ENCODE data around the gene POFUT1. TPM values are rescaled to one million over a fixed set of nuclear protein-coding genes. Genes with fewer than 3 reads are reported as not detected.
"Not testable (repeated sequence)": the region's sequence is repeated elsewhere in the genome, so short reads cannot be mapped to it uniquely, and the experiment has no call there.

POFUT1 gene
- polyA plus RNA-seq, 2 donors = 5.2 to 7.8 TPM

DNA sequence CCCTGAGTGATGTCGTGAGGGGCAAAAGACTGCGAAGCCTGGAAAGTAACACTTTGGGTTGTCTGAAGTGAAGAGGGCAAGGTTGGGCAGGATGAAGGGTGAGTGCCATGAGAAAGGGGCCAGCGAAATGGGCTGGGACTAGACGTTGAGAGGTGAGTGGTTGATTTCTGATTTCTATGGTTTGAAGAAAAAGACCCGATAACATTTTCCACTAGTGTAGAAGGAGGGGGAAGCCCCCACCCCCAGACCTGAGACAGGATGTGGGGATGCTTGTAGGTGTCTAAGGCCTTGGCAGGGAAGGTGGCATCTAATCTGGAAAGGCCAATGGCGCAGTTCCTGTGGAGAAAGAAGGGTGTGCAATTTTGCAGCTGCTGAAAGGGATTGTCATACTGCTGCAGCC, 44.5 kb downstream of the POFUT1 start:
- no peaks in the 10 kb centered on the region for H3K36me3 ChIP-seq (ENCODE audit: control insufficient read depth in 2 of 2, insufficient read depth in 2 of 2, low read length in 1 of 2)
- no peak overlapping the region for H3K4me3 ChIP-seq (ENCODE audit: low read depth in 1 of 2, low read length in 2 of 2)
- H3K27me3 ChIP-seq (ENCODE audit: control insufficient read depth in 1 of 2, insufficient read depth in 2 of 2, low read length in 2 of 2) = no peaks in the 10 kb centered on the region
- H3K4me1 ChIP-seq (ENCODE audit: control insufficient read depth in 2 of 2, insufficient read depth in 2 of 2, low read length in 1 of 2) = no peaks in the 10 kb centered on the region
- no peak overlapping the region for H3K27ac ChIP-seq (ENCODE audit: low read depth in 2 of 2, low read length in 1 of 2)
- no peaks in the 10 kb centered on the region for H3K9me3 ChIP-seq (ENCODE audit: control insufficient read depth in 2 of 2, insufficient read depth in 1 of 2, low read depth in 1 of 2, low read length in 1 of 2)
- 85% methylated on average over 6 of the region's 6 CpGs for WGBS, 2 donors

- H3K27me3 ChIP-seq (ENCODE audit: control insufficient read depth in 1 of 2, insufficient read depth in 2 of 2, low read length in 2 of 2); H3K27ac ChIP-seq (ENCODE audit: low read depth in 2 of 2, low read length in 1 of 2); H3K4me1 ChIP-seq (ENCODE audit: control insufficient read depth in 2 of 2, insufficient read depth in 2 of 2, low read length in 1 of 2); H3K9me3 ChIP-seq (ENCODE audit: control insufficient read depth in 2 of 2, insufficient read depth in 1 of 2, low read depth in 1 of 2, low read length in 1 of 2); H3K36me3 ChIP-seq (ENCODE audit: control insufficient read depth in 2 of 2, insufficient read depth in 2 of 2, low read length in 1 of 2); H3K4me3 ChIP-seq (ENCODE audit: low read depth in 1 of 2, low read length in 2 of 2): not testable (repeated sequence)
- WGBS, 2 donors = 89 to 93% methylated on average over 10 of the region's 10 CpGs
Observed at GRCh38 chr20:32260973-32261372, 53.3 kb downstream of the POFUT1 start.

GRCh38 chr20:32261644-32262043, 54.0 kb downstream of the POFUT1 start:
- 86 to 88% methylated on average over 2 of the region's 2 CpGs for WGBS, 2 donors
- Histone ChIP-seq H3K27me3 (ENCODE audit: control insufficient read depth in 1 of 2, insufficient read depth in 2 of 2, low read length in 2 of 2) (no peaks in the 10 kb centered on the region), H3K36me3 (ENCODE audit: control insufficient read depth in 2 of 2, insufficient read depth in 2 of 2, low read length in 1 of 2) (no peaks in the 10 kb centered on the region), H3K4me1 (ENCODE audit: control insufficient read depth in 2 of 2, insufficient read depth in 2 of 2, low read length in 1 of 2) (no peaks in the 10 kb centered on the region), H3K9me3 (ENCODE audit: control insufficient read depth in 2 of 2, insufficient read depth in 1 of 2, low read depth in 1 of 2, low read length in 1 of 2) (no peaks in the 10 kb centered on the region), H3K27ac (ENCODE audit: low read depth in 2 of 2, low read length in 1 of 2) (no peak overlapping the region), H3K4me3 (ENCODE audit: low read depth in 1 of 2, low read length in 2 of 2) (no peak overlapping the region)

DNA sequence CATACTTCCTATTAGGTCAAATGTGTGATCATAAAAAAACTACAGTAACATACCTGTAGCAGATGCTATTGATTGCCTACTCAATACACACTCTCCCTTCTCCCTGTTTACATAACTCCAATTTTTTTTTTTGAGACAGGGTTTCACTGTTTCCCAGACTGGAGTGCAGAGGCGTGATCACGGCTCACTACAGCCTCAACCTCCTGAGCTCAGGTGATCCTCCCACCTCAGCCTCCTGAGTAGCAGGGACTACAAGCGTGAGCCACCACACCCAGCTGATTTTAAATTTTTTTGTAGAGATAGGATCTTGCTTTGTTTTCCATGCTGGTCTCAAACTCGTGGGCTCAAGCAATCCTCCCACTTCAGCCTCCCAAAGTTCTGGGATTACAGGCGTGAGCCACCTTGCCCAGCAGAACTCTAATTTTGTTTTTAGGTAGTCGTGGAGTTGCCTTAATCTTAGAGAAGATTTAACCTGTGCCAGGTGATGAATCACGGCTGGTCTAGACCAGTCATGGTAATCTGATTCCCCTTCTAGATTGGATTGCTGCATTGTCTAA, 55.8 kb downstream of the POFUT1 start:
- H3K27ac ChIP-seq (ENCODE audit: low read depth in 2 of 2, low read length in 1 of 2) = no peak overlapping the region
- no peaks in the 10 kb centered on the region for H3K4me1 ChIP-seq (ENCODE audit: control insufficient read depth in 2 of 2, insufficient read depth in 2 of 2, low read length in 1 of 2)
- no peaks in the 10 kb centered on the region for H3K9me3 ChIP-seq (ENCODE audit: control insufficient read depth in 2 of 2, insufficient read depth in 1 of 2, low read depth in 1 of 2, low read length in 1 of 2)
- 67 to 69% methylated on average over 7 of the region's 7 CpGs for WGBS, 2 donors
- no peaks in the 10 kb centered on the region for H3K27me3 ChIP-seq (ENCODE audit: control insufficient read depth in 1 of 2, insufficient read depth in 2 of 2, low read length in 2 of 2)
- H3K36me3 ChIP-seq (ENCODE audit: control insufficient read depth in 2 of 2, insufficient read depth in 2 of 2, low read length in 1 of 2) = no peaks in the 10 kb centered on the region
- H3K4me3 ChIP-seq (ENCODE audit: low read depth in 1 of 2, low read length in 2 of 2) = no peak overlapping the region

DNA sequence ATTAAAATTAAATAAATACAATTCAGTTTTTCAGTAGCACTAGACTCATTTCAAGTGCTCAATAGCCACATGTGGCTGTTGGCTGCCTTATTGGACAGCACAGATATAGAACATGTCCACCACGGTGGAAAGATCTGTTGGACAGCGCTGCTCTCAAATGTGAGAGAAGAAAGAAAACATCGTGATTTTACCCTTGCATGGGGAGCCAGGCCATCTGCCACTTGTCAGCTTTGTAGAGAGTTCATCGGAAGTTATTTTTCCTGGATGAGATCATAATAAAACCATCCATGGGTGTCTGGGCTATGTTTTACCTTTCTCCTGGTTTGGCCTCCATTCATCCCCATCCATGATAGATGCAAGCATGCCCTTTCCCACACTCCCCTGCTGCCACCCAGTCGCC, 63.9 kb downstream of the POFUT1 start:
- WGBS, 2 donors = 70 to 88% methylated on average over 5 of the region's 5 CpGs
- no peak overlapping the region for H3K4me3 ChIP-seq (ENCODE audit: low read depth in 1 of 2, low read length in 2 of 2)
- H3K27ac ChIP-seq (ENCODE audit: low read depth in 2 of 2, low read length in 1 of 2) = no peak overlapping the region
- H3K36me3 ChIP-seq (ENCODE audit: control insufficient read depth in 2 of 2, insufficient read depth in 2 of 2, low read length in 1 of 2) = no peaks in the 10 kb centered on the region
- no peaks in the 10 kb centered on the region for H3K4me1 ChIP-seq (ENCODE audit: control insufficient read depth in 2 of 2, insufficient read depth in 2 of 2, low read length in 1 of 2)
- no peaks in the 10 kb centered on the region for H3K27me3 ChIP-seq (ENCODE audit: control insufficient read depth in 1 of 2, insufficient read depth in 2 of 2, low read length in 2 of 2)
- no peaks in the 10 kb centered on the region for H3K9me3 ChIP-seq (ENCODE audit: control insufficient read depth in 2 of 2, insufficient read depth in 1 of 2, low read depth in 1 of 2, low read length in 1 of 2)

GRCh38 chr20:32274359-32274758, 66.7 kb downstream of the POFUT1 start:
- H3K36me3 ChIP-seq (ENCODE audit: control insufficient read depth in 2 of 2, insufficient read depth in 2 of 2, low read length in 1 of 2) = no peaks in the 10 kb centered on the region
- H3K27ac ChIP-seq (ENCODE audit: low read depth in 2 of 2, low read length in 1 of 2) = no peak overlapping the region
- H3K27me3 ChIP-seq (ENCODE audit: control insufficient read depth in 1 of 2, insufficient read depth in 2 of 2, low read length in 2 of 2) = no peaks in the 10 kb centered on the region
- H3K4me3 ChIP-seq (ENCODE audit: low read depth in 1 of 2, low read length in 2 of 2) = no peak overlapping the region
- 86 to 90% methylated on average over 3 of the region's 3 CpGs for WGBS, 2 donors
- H3K4me1 ChIP-seq (ENCODE audit: control insufficient read depth in 2 of 2, insufficient read depth in 2 of 2, low read length in 1 of 2) = peaks cover 0 to 7% of the 10 kb centered on the region in 2 donors
- no peaks in the 10 kb centered on the region for H3K9me3 ChIP-seq (ENCODE audit: control insufficient read depth in 2 of 2, insufficient read depth in 1 of 2, low read depth in 1 of 2, low read length in 1 of 2)

DNA sequence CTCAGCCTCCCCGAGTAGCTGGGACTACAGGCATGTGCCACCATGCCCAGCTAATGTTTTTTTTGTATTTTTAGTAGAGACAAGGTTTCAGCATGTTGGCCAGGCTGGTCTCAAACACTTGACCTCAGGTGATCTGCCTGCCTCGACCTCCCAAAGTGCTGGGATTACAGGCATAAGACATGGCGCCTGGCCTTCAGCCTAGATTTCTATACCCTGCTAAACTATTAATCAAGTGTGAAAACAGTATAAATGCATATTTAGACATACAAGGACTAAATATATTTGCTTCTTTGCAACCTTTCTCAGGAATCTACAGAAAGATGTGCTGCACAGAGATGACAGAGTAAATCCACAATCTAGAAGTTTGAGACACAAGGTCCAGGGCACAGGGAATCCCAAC, 67.5 kb downstream of the POFUT1 start:
- H3K4me1 ChIP-seq (ENCODE audit: control insufficient read depth in 2 of 2, insufficient read depth in 2 of 2, low read length in 1 of 2); H3K27me3 ChIP-seq (ENCODE audit: control insufficient read depth in 1 of 2, insufficient read depth in 2 of 2, low read length in 2 of 2); H3K36me3 ChIP-seq (ENCODE audit: control insufficient read depth in 2 of 2, insufficient read depth in 2 of 2, low read length in 1 of 2); H3K27ac ChIP-seq (ENCODE audit: low read depth in 2 of 2, low read length in 1 of 2); H3K4me3 ChIP-seq (ENCODE audit: low read depth in 1 of 2, low read length in 2 of 2); H3K9me3 ChIP-seq (ENCODE audit: control insufficient read depth in 2 of 2, insufficient read depth in 1 of 2, low read depth in 1 of 2, low read length in 1 of 2): not testable (repeated sequence)
- WGBS, 2 donors = 80 to 88% methylated on average over 3 of the region's 3 CpGs

DNA sequence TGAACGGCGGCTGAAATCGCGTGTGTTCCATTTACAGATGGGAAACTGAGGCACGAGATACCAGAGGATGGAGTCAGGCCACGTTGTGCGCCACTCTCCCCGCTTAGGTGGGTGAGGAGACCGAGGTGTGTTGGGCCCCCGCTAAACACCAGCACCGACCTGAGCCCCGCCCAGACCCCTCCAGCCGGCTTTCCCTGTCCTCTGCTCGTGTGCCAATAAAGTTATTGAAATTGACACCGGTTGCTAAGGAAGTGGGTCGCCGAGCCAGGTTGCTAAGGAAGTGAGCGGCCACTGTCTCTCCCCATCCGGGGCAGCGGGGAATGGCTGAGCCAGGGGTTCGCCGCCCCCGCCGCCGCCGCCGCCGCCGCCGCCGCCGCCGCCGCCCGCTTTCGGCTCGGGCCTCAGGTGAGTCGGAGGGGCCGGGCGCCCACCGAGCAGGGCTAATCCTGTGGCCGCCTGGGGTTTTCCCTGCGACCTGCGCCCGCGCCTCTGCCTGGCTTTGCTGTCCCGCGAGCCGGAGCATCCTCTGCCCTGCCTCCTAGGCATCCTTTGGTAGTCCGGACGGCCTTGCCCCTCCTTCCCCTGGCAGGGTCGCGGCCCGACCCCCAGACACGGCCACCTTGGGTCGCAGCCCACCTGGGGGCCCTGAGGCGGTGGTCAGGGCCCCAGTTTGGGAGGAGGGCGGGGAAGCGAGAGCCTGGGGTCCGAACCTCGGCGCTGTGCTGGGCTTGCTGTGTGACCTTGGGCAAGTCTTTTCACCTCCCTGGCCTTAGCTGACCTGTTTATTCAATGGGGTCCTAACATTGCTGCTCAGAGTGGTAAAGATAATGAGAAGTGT, 69.9 kb downstream of the POFUT1 start, which contains the start of gene KIF3B:
TSS of gene KIF3B (plus strand) at position 291 of the 838 bp plus-strand sequence. CDS start 32,127 bp downstream, outside the sequence.
- Histone ChIP-seq H3K9me3 (ENCODE audit: control insufficient read depth in 2 of 2, insufficient read depth in 1 of 2, low read depth in 1 of 2, low read length in 1 of 2) (no peaks in the 10 kb centered on the region), H3K36me3 (ENCODE audit: control insufficient read depth in 2 of 2, insufficient read depth in 2 of 2, low read length in 1 of 2) (peaks cover 0 to 2% of the 10 kb centered on the region in 2 donors), H3K27me3 (ENCODE audit: control insufficient read depth in 1 of 2, insufficient read depth in 2 of 2, low read length in 2 of 2) (no peaks in the 10 kb centered on the region), H3K4me3 (ENCODE audit: low read depth in 1 of 2, low read length in 2 of 2) (peak within 1 kb of the TSS; percentile 76 to 78), H3K4me1 (ENCODE audit: control insufficient read depth in 2 of 2, insufficient read depth in 2 of 2, low read length in 1 of 2) (peaks cover 0 to 7% of the 10 kb centered on the region in 2 donors), H3K27ac (ENCODE audit: low read depth in 2 of 2, low read length in 1 of 2) (peak within 1 kb of the TSS; percentile 19 to 54)
- 1 to 2% methylated on average over 53 to 62 of the region's 62 CpGs for WGBS, 2 donors

DNA sequence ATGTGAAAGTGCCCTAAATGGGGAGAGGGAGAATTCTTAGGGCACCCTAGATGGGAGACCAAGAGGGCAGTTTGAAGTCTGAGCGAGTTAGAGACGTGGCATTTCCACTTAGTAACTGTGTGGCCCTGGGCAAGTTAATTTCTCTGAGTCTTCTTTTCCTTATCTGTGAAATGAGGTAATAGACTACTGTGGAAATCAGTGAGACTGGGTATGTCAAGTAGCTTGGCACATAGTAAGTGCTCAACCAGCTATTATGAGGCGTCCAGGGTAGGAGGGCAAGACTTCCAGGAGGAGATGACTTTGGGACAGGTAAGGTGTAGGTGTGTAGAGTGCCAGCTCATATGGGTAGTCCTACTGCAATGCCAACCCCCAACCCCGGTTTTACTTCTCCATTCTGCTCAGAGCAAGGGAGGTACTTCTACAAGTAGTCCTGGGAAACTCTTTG, 70.5 kb downstream of the POFUT1 start:
- 31 to 37% methylated on average over 4 of the region's 4 CpGs for WGBS, 2 donors
- peak overlapping the region in 1 of 2 donors; percentile 54 for H3K27ac ChIP-seq (ENCODE audit: low read depth in 2 of 2, low read length in 1 of 2)
- no peaks in the 10 kb centered on the region for H3K27me3 ChIP-seq (ENCODE audit: control insufficient read depth in 1 of 2, insufficient read depth in 2 of 2, low read length in 2 of 2)
- peaks cover 0 to 7% of the 10 kb centered on the region in 2 donors for H3K4me1 ChIP-seq (ENCODE audit: control insufficient read depth in 2 of 2, insufficient read depth in 2 of 2, low read length in 1 of 2)
- no peaks in the 10 kb centered on the region for H3K9me3 ChIP-seq (ENCODE audit: control insufficient read depth in 2 of 2, insufficient read depth in 1 of 2, low read depth in 1 of 2, low read length in 1 of 2)
- H3K36me3 ChIP-seq (ENCODE audit: control insufficient read depth in 2 of 2, insufficient read depth in 2 of 2, low read length in 1 of 2) = peaks cover 0 to 2% of the 10 kb centered on the region in 2 donors
- H3K4me3 ChIP-seq (ENCODE audit: low read depth in 1 of 2, low read length in 2 of 2) = peak overlapping the region; percentile 76 to 78

All from esophagus (tissue), 2 donors.